DND-41 (cell line): ENCODE data around the gene MYLK.

Source experiments
- EZH2 ChIP-seq: IDR thresholded peaks from 3 replicates; pipeline ENCODE4 v1.6.1; 2012; ENCODE audit warnings: borderline replicate concordance, low read depth, mild to moderate bottlenecking, moderate library complexity, low read length, inconsistent platforms; ENCODE audit not compliant: severe bottlenecking
- TF ChIP-seq, protein P1 (sequence below): IDR thresholded peaks from 2 replicates; pipeline ENCODE4 v1.5.1; 2012; ENCODE audit warnings: borderline replicate concordance, low read length, moderate library complexity, mild to moderate bottlenecking; ENCODE audit not compliant: poor library complexity, severe bottlenecking; ENCODE audit errors: extremely low read depth

DNA sequence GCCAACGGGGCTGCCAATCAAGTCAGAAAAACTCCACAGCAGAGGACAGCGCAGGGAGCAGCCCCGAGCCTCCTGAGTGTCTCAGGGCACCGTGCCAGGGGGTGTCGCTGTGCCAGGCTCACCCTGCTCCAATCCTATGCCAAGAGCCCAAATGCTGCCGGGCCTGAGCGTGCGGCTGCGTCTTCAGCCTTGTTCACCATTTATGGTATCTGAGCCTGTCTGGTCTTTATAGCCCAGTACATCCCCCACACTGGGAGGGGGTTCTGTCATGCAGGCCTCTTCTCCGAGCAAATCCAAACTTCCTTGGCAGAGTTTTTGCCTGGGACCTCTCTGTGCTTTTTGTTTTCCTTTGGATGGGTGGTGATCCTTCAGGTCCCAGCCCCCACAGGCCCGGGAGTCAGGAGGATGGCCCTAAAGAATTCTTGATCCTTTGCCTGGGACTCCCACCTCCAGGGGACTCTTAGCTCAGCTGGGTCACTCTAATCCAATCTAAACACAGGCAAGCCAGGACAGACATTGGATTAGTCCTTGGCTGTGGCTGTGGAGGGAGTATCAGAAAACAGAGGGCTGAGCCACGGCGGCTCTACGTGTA, 164.2 kb downstream of the MYLK start:
- TF ChIP-seq, protein P1, sequence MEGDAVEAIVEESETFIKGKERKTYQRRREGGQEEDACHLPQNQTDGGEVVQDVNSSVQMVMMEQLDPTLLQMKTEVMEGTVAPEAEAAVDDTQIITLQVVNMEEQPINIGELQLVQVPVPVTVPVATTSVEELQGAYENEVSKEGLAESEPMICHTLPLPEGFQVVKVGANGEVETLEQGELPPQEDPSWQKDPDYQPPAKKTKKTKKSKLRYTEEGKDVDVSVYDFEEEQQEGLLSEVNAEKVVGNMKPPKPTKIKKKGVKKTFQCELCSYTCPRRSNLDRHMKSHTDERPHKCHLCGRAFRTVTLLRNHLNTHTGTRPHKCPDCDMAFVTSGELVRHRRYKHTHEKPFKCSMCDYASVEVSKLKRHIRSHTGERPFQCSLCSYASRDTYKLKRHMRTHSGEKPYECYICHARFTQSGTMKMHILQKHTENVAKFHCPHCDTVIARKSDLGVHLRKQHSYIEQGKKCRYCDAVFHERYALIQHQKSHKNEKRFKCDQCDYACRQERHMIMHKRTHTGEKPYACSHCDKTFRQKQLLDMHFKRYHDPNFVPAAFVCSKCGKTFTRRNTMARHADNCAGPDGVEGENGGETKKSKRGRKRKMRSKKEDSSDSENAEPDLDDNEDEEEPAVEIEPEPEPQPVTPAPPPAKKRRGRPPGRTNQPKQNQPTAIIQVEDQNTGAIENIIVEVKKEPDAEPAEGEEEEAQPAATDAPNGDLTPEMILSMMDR = no peak
- no peak for TF ChIP-seq EZH2
